Measurements from ENCODE around the gene WNT9B.

WNT9B gene

GRCh38 chr17:46857600-46857999 is 6.2 kb downstream of the WNT9B start:
- Histone ChIP-seq H3K27ac (ENCODE audit: low read depth, low read length) (no peak overlapping the region), H3K4me3 (ENCODE audit: low read depth, low read length) (no peak overlapping the region), H3K4me1 (ENCODE audit: control insufficient read depth, insufficient read depth, low read length) (peaks cover 10% of the 10 kb centered on the region), H3K9ac (ENCODE audit: low read length) (no peak overlapping the region), H3K36me3 (ENCODE audit: control insufficient read depth, insufficient read depth, low read length) (no peaks in the 10 kb centered on the region), H3K27me3 (ENCODE audit: control insufficient read depth, insufficient read depth, low read length) (peaks cover 19% of the 10 kb centered on the region), H3K9me3 (ENCODE audit: control insufficient read depth, insufficient read depth, low read depth, low read length) (no peaks in the 10 kb centered on the region)

GRCh38 chr17:46859996-46860395 is 8.6 kb downstream of the WNT9B start:
- Histone ChIP-seq H3K4me3 (ENCODE audit: low read depth, low read length) (no peak overlapping the region), H3K27ac (ENCODE audit: low read depth, low read length) (no peak overlapping the region), H3K27me3 (ENCODE audit: control insufficient read depth, insufficient read depth, low read length) (peaks cover 13% of the 10 kb centered on the region; the same call in 1 of the 2 replicates), H3K4me1 (ENCODE audit: control insufficient read depth, insufficient read depth, low read length) (peaks cover 10% of the 10 kb centered on the region), H3K36me3 (ENCODE audit: control insufficient read depth, insufficient read depth, low read length) (no peaks in the 10 kb centered on the region), H3K9me3 (ENCODE audit: control insufficient read depth, insufficient read depth, low read depth, low read length) (no peaks in the 10 kb centered on the region), H3K9ac (ENCODE audit: low read length) (no peak overlapping the region)

DNA sequence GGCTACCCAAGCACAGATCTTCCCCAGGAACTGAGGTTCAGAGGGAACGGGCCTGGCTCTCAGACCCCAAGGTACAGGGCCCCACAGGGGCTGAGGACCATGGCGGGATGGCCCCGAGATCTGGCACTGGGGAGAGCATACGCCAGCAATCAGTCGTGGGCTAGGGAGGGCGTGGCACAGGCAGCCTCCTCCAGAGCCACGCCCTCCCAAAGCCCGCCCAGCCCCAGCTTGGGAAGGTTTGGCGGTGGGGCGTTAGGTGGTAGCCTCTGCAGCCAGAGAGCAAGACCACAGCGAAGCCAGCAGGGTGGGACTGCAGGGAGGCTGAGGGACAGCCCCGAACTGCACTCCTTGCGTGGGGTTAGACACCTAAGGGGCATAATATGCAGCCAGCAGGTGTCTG is 11.6 kb downstream of the WNT9B start:
- no peaks in the 10 kb centered on the region for H3K36me3 ChIP-seq (ENCODE audit: control insufficient read depth, insufficient read depth, low read length)
- H3K4me3 ChIP-seq (ENCODE audit: low read depth, low read length), result no peak overlapping the region
- peaks cover 11% of the 10 kb centered on the region for H3K4me1 ChIP-seq (ENCODE audit: control insufficient read depth, insufficient read depth, low read length)
- peaks cover 13% of the 10 kb centered on the region; the same call in 1 of the 2 replicates for H3K27me3 ChIP-seq (ENCODE audit: control insufficient read depth, insufficient read depth, low read length)
- no peak overlapping the region for H3K9ac ChIP-seq (ENCODE audit: low read length)
- H3K27ac ChIP-seq (ENCODE audit: low read depth, low read length), result no peak overlapping the region
- H3K9me3 ChIP-seq (ENCODE audit: control insufficient read depth, insufficient read depth, low read depth, low read length), result no peaks in the 10 kb centered on the region

DNA sequence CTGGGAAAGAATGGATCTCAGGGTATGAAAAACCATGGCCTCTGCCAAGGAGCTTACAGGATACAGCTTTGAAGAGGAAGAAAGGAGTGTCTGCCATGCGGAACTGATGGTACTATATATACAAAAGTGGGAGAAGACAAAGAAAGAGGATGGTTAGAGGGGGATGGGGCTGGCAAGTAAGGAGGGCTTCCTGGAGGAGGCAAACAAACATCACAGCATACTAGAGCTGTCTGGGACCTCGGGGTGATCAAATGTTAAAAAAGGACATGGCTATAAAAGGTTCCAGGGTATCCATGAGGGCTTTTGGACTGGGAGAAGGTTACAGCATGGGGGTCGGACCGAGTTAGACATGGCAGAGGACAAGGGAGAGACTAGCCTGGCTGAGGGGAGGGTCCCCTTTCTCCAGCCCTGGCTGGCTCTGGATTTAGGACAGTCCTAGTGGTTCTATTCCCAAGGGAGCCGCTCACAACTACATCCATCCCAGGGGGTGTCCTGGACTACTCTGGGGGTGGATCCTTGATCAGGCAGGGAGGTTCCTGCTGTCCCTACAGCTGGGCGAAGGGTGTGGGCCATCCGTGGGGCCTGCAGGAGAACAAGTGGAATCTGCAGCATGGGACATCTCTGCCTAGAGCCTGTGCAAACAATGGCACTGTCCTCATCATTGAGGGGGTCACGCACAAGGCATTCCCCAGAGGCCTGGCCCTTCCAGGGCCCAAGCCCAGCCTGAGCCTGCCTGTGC is 12.2 kb downstream of the WNT9B start:
- H3K4me3 ChIP-seq (ENCODE audit: low read depth, low read length), result no peak overlapping the region
- no peak overlapping the region for H3K9ac ChIP-seq (ENCODE audit: low read length)
- no peaks in the 10 kb centered on the region for H3K9me3 ChIP-seq (ENCODE audit: control insufficient read depth, insufficient read depth, low read depth, low read length)
- H3K4me1 ChIP-seq (ENCODE audit: control insufficient read depth, insufficient read depth, low read length), result peaks cover 11% of the 10 kb centered on the region
- H3K36me3 ChIP-seq (ENCODE audit: control insufficient read depth, insufficient read depth, low read length), result no peaks in the 10 kb centered on the region
- H3K27ac ChIP-seq (ENCODE audit: low read depth, low read length), result no peak overlapping the region
- peaks cover 13% of the 10 kb centered on the region; the same call in 1 of the 2 replicates for H3K27me3 ChIP-seq (ENCODE audit: control insufficient read depth, insufficient read depth, low read length)

GRCh38 chr17:46865100-46865499 is 13.7 kb downstream of the WNT9B start:
- no peak overlapping the region for H3K9ac ChIP-seq (ENCODE audit: low read length)
- peaks cover 11% of the 10 kb centered on the region for H3K4me1 ChIP-seq (ENCODE audit: control insufficient read depth, insufficient read depth, low read length)
- peaks cover 13% of the 10 kb centered on the region; the same call in 1 of the 2 replicates for H3K27me3 ChIP-seq (ENCODE audit: control insufficient read depth, insufficient read depth, low read length)
- H3K9me3 ChIP-seq (ENCODE audit: control insufficient read depth, insufficient read depth, low read depth, low read length), result no peaks in the 10 kb centered on the region
- no peak overlapping the region for H3K4me3 ChIP-seq (ENCODE audit: low read depth, low read length)
- H3K36me3 ChIP-seq (ENCODE audit: control insufficient read depth, insufficient read depth, low read length), result no peaks in the 10 kb centered on the region
- no peak overlapping the region for H3K27ac ChIP-seq (ENCODE audit: low read depth, low read length)

DNA sequence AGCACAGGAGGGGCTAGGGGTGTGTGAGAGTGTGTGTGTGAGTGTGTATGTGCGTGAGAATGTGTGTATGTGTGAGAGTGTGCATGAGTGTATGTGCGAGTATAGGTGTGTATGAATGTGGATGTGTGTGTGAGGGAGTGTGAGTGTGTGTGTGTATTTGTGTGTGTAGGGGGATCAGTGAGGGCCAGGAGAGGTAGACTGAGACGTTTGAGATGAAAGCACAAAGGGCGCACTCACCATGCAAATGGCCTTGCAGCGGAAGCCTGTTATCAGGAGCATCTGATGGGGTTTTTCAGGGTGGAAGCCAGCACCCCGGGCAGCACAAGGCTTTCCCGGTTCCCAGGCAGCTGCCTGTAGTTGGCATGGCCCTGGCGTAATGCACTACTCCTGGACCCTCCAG is 14.9 kb downstream of the WNT9B start:
- Histone ChIP-seq H3K4me1 (ENCODE audit: control insufficient read depth, insufficient read depth, low read length) (peaks cover 11% of the 10 kb centered on the region), H3K27ac (ENCODE audit: low read depth, low read length) (no peak overlapping the region), H3K36me3 (ENCODE audit: control insufficient read depth, insufficient read depth, low read length) (no peaks in the 10 kb centered on the region), H3K27me3 (ENCODE audit: control insufficient read depth, insufficient read depth, low read length) (peaks cover 13% of the 10 kb centered on the region; the same call in 1 of the 2 replicates), H3K4me3 (ENCODE audit: low read depth, low read length) (no peak overlapping the region), H3K9me3 (ENCODE audit: control insufficient read depth, insufficient read depth, low read depth, low read length) (no peaks in the 10 kb centered on the region), H3K9ac (ENCODE audit: low read length) (no peak overlapping the region)

- Histone ChIP-seq H3K9me3 (ENCODE audit: control insufficient read depth, insufficient read depth, low read depth, low read length) (no peaks in the 10 kb centered on the region), H3K27me3 (ENCODE audit: control insufficient read depth, insufficient read depth, low read length) (peaks cover 13% of the 10 kb centered on the region; the same call in 1 of the 2 replicates), H3K36me3 (ENCODE audit: control insufficient read depth, insufficient read depth, low read length) (no peaks in the 10 kb centered on the region), H3K27ac (ENCODE audit: low read depth, low read length) (no peak overlapping the region), H3K9ac (ENCODE audit: low read length) (no peak overlapping the region), H3K4me1 (ENCODE audit: control insufficient read depth, insufficient read depth, low read length) (peaks cover 11% of the 10 kb centered on the region), H3K4me3 (ENCODE audit: low read depth, low read length) (no peak overlapping the region)
Measured at GRCh38 chr17:46866747-46867146, 15.4 kb downstream of the WNT9B start.

DNA sequence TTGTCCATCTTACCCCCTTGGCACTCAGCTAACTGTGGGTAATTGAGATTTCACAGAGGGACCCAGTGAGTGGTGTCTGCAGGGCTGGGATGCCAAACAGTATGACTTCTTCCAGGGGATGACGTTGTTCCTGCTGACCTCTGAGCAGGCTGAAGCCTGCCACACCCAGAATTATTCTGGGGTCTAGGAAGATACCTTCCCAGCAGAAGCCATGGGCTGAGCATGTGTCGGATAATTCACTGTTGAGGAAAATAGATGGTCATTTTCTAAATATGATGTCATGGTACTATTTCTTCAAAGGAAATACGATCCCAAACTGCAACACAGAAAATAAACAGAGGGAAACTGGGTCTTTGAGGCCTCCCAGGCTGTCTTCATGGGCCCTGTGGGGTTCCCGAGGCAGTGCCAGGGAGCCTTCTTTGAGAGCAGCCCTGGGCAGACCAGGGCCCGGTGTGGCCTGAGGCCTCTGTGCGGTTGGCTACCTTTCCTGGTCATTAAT is 17.4 kb downstream of the WNT9B start:
- Histone ChIP-seq H3K4me1 (ENCODE audit: control insufficient read depth, insufficient read depth, low read length) (peaks cover 5% of the 10 kb centered on the region; the same call in 1 of the 2 replicates), H3K9ac (ENCODE audit: low read length) (no peak overlapping the region), H3K4me3 (ENCODE audit: low read depth, low read length) (no peak overlapping the region), H3K27me3 (ENCODE audit: control insufficient read depth, insufficient read depth, low read length) (peaks cover 6% of the 10 kb centered on the region; the same call in 1 of the 2 replicates), H3K27ac (ENCODE audit: low read depth, low read length) (no peak overlapping the region), H3K9me3 (ENCODE audit: control insufficient read depth, insufficient read depth, low read depth, low read length) (no peaks in the 10 kb centered on the region), H3K36me3 (ENCODE audit: control insufficient read depth, insufficient read depth, low read length) (no peaks in the 10 kb centered on the region)

DNA sequence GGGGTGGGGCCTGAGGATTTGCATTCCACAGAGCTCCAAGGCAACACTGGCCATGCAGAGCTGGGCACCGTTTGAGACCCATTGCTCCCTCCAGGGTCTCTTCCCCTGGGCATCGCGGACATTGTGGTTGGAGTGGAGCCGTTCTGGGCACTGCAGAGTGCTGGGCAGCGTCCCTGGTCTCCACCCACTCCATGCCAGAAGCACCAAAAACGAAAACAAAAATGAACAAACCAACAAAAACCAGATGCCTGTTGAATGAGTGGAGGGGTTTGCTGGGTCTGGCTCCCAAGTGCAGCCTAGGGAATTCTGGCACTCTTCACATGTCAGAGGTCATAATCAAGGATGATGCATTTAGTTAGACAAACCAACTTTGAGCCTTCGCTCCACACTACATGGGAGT is 17.9 kb downstream of the WNT9B start:
- no peaks in the 10 kb centered on the region for H3K9me3 ChIP-seq (ENCODE audit: control insufficient read depth, insufficient read depth, low read depth, low read length)
- no peaks in the 10 kb centered on the region for H3K36me3 ChIP-seq (ENCODE audit: control insufficient read depth, insufficient read depth, low read length)
- peaks cover 5% of the 10 kb centered on the region; the same call in 1 of the 2 replicates for H3K4me1 ChIP-seq (ENCODE audit: control insufficient read depth, insufficient read depth, low read length)
- H3K27me3 ChIP-seq (ENCODE audit: control insufficient read depth, insufficient read depth, low read length), result 0 out of 2 replicates have a peak, but pooled peaks cover under 1% of the 10 kb centered on the region
- H3K4me3 ChIP-seq (ENCODE audit: low read depth, low read length), result no peak overlapping the region
- no peak overlapping the region for H3K27ac ChIP-seq (ENCODE audit: low read depth, low read length)
- no peak overlapping the region for H3K9ac ChIP-seq (ENCODE audit: low read length)

DNA sequence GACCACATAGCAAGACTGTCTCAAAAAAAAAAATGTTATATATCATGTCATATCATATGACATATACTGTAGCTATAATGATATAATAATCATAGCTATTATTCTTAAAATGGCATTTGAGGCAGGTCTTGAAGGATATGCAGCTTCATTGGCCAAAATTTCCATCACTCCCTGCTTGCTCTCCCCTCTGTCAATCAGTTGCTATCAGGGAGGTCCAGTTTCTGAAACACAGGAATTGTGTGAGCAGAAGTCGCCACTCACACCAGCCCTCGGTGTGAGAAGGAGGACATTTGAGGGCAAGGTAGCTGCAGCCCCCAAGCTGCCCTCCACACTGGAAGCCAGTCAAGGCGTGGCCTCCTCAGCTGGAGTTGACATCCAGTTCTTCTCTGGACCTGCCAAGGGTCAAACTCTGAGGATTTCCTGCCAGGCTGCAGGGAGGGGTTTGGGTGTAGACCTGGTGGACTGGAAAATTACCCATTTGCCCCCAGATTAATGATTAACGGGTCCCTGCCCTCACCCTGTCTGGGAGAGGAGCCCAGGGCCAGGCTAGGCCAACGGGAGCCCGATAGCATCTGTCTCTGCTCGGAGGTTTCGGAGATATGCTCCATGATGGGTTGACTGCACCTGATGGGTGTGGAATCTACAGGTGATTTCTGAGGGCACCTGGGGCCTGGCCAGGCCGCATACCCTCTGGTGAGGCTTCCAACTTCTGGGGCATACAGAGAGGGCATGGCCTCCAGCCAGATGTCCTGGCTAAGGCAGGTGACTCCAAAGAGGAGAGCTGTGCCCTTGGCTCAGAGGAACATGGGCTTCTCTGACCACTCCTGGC is 18.8 kb downstream of the WNT9B start:
- Histone ChIP-seq H3K4me3 (ENCODE audit: low read depth, low read length) (no peak overlapping the region), H3K9me3 (ENCODE audit: control insufficient read depth, insufficient read depth, low read depth, low read length) (no peaks in the 10 kb centered on the region), H3K27me3 (ENCODE audit: control insufficient read depth, insufficient read depth, low read length) (no peaks in the 10 kb centered on the region), H3K9ac (ENCODE audit: low read length) (no peak overlapping the region), H3K36me3 (ENCODE audit: control insufficient read depth, insufficient read depth, low read length) (no peaks in the 10 kb centered on the region), H3K4me1 (ENCODE audit: control insufficient read depth, insufficient read depth, low read length) (no peaks in the 10 kb centered on the region), H3K27ac (ENCODE audit: low read depth, low read length) (no peak overlapping the region)

DNA sequence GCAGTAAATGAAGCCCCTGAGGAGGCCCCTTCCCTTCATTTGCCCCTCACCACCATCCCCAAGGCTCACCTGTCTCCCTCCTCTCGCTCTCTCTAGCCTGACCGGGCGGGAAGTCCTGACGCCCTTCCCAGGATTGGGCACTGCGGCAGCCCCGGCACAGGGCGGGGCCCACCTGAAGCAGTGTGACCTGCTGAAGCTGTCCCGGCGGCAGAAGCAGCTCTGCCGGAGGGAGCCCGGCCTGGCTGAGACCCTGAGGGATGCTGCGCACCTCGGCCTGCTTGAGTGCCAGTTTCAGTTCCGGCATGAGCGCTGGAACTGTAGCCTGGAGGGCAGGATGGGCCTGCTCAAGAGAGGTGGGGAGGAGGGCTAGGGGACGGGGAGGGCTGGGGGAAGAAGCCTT is 21.0 kb downstream of the WNT9B start:
- Histone ChIP-seq H3K27me3 (ENCODE audit: control insufficient read depth, insufficient read depth, low read length) (no peaks in the 10 kb centered on the region), H3K4me3 (ENCODE audit: low read depth, low read length) (no peak overlapping the region), H3K27ac (ENCODE audit: low read depth, low read length) (no peak overlapping the region), H3K9me3 (ENCODE audit: control insufficient read depth, insufficient read depth, low read depth, low read length) (no peaks in the 10 kb centered on the region), H3K9ac (ENCODE audit: low read length) (no peak overlapping the region), H3K36me3 (ENCODE audit: control insufficient read depth, insufficient read depth, low read length) (no peaks in the 10 kb centered on the region), H3K4me1 (ENCODE audit: control insufficient read depth, insufficient read depth, low read length) (no peaks in the 10 kb centered on the region)
